Smooth muscle cell (in vitro differentiated cells): ENCODE measurements around the gene ATP8A1. TPM values are rescaled to one million over a fixed set of nuclear protein-coding genes. Genes with fewer than 3 reads are reported as not detected.

Source experiments
- DNase-seq: peaks from one replicate; lab custom pipeline; 2025; ENCODE audit not compliant: unreplicated experiment; lab: John Stamatoyannopoulos, UW
- H2AFZ ChIP-seq: fragments of 200-600 bp; sonication (generic); 2 replicates; pipeline ENCODE4 v1.6.0; 2016; ENCODE audit warnings: antibody characterized with exemption, low read depth, mild to moderate bottlenecking
- H3F3A ChIP-seq: fragments of 200-600 bp; sonication (generic); 2 replicates; pipeline ENCODE4 v1.6.0; 2017; ENCODE audit warnings: antibody characterized with exemption, low read depth
- H3K27ac ChIP-seq: fragments of 200-600 bp; sonication (generic); 2 replicates; pipeline ENCODE4 v1.5.1; 2016; ENCODE audit warnings: low read depth, mild to moderate bottlenecking
- H3K27me3 ChIP-seq: fragments of 200-600 bp; sonication (generic); 2 replicates; pipeline ENCODE4 v1.6.1; 2016; ENCODE audit warnings: low read depth, mild to moderate bottlenecking
- H3K36me3 ChIP-seq: fragments of 200-600 bp; sonication (generic); 2 replicates; pipeline ENCODE4 v1.5.1; 2016; ENCODE audit warnings: low read depth
- H3K4me1 ChIP-seq: fragments of 200-600 bp; sonication (generic); 2 replicates; pipeline ENCODE4 v1.5.1; 2016; ENCODE audit warnings: low read depth
- H3K4me2 ChIP-seq: fragments of 200-600 bp; sonication (generic); 2 replicates; pipeline ENCODE4 v1.6.0; 2016; ENCODE audit warnings: mild to moderate bottlenecking
- H3K4me3 ChIP-seq: fragments of 200-600 bp; sonication (generic); 2 replicates; pipeline ENCODE4 v1.5.1; 2016; ENCODE audit warnings: mild to moderate bottlenecking
- H3K79me2 ChIP-seq: fragments of 200-600 bp; sonication (generic); 2 replicates; pipeline ENCODE4 v1.6.0; 2016; ENCODE audit warnings: low read depth, mild to moderate bottlenecking
- H3K9ac ChIP-seq: fragments of 200-600 bp; sonication (generic); 2 replicates; pipeline ENCODE4 v1.6.0; 2016; ENCODE audit warnings: low read depth
- H3K9me3 ChIP-seq: fragments of 200-600 bp; sonication (generic); replicated peaks from 2 replicates; pipeline ENCODE4 v1.5.1; 2016; ENCODE audit warnings: low read depth
- H4K20me1 ChIP-seq: fragments of 200-600 bp; sonication (generic); 2 replicates; pipeline ENCODE4 v1.6.0; 2016; ENCODE audit warnings: low read depth
- CTCF ChIP-seq: fragments of 200-600 bp; sonication (generic); IDR thresholded peaks from 2 replicates; pipeline ENCODE4 v1.5.1; 2017; ENCODE audit warnings: borderline replicate concordance, mild to moderate bottlenecking, antibody characterized with exemption; ENCODE audit not compliant: insufficient read depth, poor library complexity, severe bottlenecking
- WGBS: methylation state at CpG from one replicate; pipeline ENCODE4 v1.1.7; 2016; ENCODE audit warnings: low lambda C conversion rate; 5-methylcytosine and 5-hydroxymethylcytosine counted together
- polyA plus RNA-seq: library from polyadenylated mRNA; unstranded; fragments of >200 nt; fragmentation: Nextera tagmentation; extraction: Ambion mirVana; gene quantifications from 2 replicates; pipeline ENCODE4 v1.2.1, GENCODE V29; 2016
- total RNA-seq: library from RNA; depleted of rRNA; stranded (reverse); fragments of >200 nt; gene quantifications from 2 replicates; pipeline ENCODE4 v1.2.3, GENCODE V29; 2014

ATP8A1 gene
- total and polyA plus RNA-seq, 2 experiments from 2014 or later: 1.8 TPM; not detected in 1

GRCh38 chr4:42398171-42398870 is 258.6 kb downstream of the ATP8A1 start:
- H2AFZ ChIP-seq: peak overlapping the region; percentile 27
- under 1% methylated on average over 59 of the region's 60 CpGs for WGBS
- no peaks in the 10 kb centered on the region for H3F3A ChIP-seq
- H3K9ac ChIP-seq: no peak overlapping the region
- no peaks in the 10 kb centered on the region for H3K36me3 ChIP-seq
- H3K27me3 ChIP-seq: peaks cover 93% of the 10 kb centered on the region
- H3K4me2 ChIP-seq: peak overlapping the region; percentile 90
- DNase-seq: no peak
- H3K4me1 ChIP-seq: peaks cover 24% of the 10 kb centered on the region
- TF ChIP-seq CTCF: no peak
- no peaks in the 10 kb centered on the region for H3K79me2 ChIP-seq
- H3K27ac ChIP-seq: no peak overlapping the region
- H3K4me3 ChIP-seq: peak overlapping the region; percentile 51
- H3K9me3 ChIP-seq: no peaks in the 10 kb centered on the region
- H4K20me1 ChIP-seq: no peaks in the 10 kb centered on the region

- Histone ChIP-seq H3K9ac (no peak overlapping the region), H3K4me2 (peak overlapping the region; percentile 90)
- 2% methylated on average over 48 of the region's 52 CpGs for WGBS
Observed at GRCh38 chr4:42397635-42398170, 259.2 kb downstream of the ATP8A1 start.

GRCh38 chr4:42396752-42397634 is 259.9 kb downstream of the ATP8A1 start, which contains the start of gene SHISA3:
Gene SHISA3, plus strand, starts transcription at chr4:42397488. Its CDS starts 569 bp downstream, at chr4:42398057.
- Histone ChIP-seq H2AFZ (peak within 1 kb of the TSS; percentile 27), H3K36me3 (no peaks in the 10 kb centered on the region), H3K79me2 (no peaks in the 10 kb centered on the region), H4K20me1 (no peaks in the 10 kb centered on the region), H3K4me1 (peaks cover 24% of the 10 kb centered on the region), H3K4me3 (peak within 1 kb of the TSS; percentile 51), H3K27me3 (peaks cover 80% of the 10 kb centered on the region), H3F3A (no peaks in the 10 kb centered on the region), H3K9me3 (no peaks in the 10 kb centered on the region), H3K9ac (no peak within 1 kb of the TSS), H3K27ac (no peak within 1 kb of the TSS), H3K4me2 (peak within 1 kb of the TSS; percentile 90)
- DNase-seq: no peak
- TF ChIP-seq CTCF: no peak
- 1% methylated on average over 60 of the region's 61 CpGs for WGBS

More at GRCh38 chr4:42397635-42398170, 259.2 kb downstream of the ATP8A1 start:
- Histone ChIP-seq H3K4me3 (peak overlapping the region; percentile 51), H2AFZ (peak overlapping the region; percentile 27), H3F3A (no peaks in the 10 kb centered on the region), H3K4me1 (peaks cover 24% of the 10 kb centered on the region), H3K27ac (no peak overlapping the region), H3K79me2 (no peaks in the 10 kb centered on the region), H3K27me3 (peaks cover 87% of the 10 kb centered on the region), H3K36me3 (no peaks in the 10 kb centered on the region), H4K20me1 (no peaks in the 10 kb centered on the region), H3K9me3 (no peaks in the 10 kb centered on the region)
- no peak for DNase-seq
- no peak for TF ChIP-seq CTCF
